Measurements from ENCODE around the gene TYSND1. TPM values are rescaled to one million over a fixed set of nuclear protein-coding genes. Genes with fewer than 3 reads are reported as not detected.

Gene TYSND1
- total and polyA plus RNA-seq, 3 donors from 2014 or later = 33.8 to 66.8 (median 45.4) TPM

DNA sequence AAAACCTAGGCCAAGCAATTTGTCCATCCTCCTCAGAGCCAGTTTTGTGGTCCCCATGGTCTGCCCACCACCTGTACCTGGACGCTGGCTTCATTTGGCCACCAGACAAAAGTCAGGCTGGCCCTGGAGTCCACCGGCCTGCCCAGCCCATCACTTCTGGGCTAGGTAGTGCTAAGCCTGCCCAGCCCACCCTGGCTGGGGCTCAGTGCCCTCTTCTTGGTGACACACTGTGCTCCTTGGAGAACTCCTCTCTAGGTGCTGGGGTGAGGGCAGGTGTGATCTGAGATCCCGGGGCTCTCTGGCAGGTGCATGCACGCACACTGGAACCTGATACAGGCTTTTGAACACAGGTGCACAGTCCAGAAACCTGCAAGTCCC lies 15.0 kb downstream of the TYSND1 start:
- Histone ChIP-seq H3K4me1 (peaks cover 6% of the 10 kb centered on the region), H3K36me3 (ENCODE audit: low read depth, missing control alignments) (no peaks in the 10 kb centered on the region), H3K9me3 (no peaks in the 10 kb centered on the region), H3K27me3 (no peaks in the 10 kb centered on the region), H3K27ac (no peak overlapping the region), H3K4me3 (no peak overlapping the region)
- intact Hi-C loops (cut with DNase I; ENCODE audit: low total_unique reads) = no loop called here
- no peak for TF ChIP-seq POLR2A (IDR thresholded peaks at IDR 0.05)
- DNase-seq = no peak
- 80 to 93% methylated on average over 1 to 4 of the region's 4 CpGs for WGBS, 2 donors

DNA sequence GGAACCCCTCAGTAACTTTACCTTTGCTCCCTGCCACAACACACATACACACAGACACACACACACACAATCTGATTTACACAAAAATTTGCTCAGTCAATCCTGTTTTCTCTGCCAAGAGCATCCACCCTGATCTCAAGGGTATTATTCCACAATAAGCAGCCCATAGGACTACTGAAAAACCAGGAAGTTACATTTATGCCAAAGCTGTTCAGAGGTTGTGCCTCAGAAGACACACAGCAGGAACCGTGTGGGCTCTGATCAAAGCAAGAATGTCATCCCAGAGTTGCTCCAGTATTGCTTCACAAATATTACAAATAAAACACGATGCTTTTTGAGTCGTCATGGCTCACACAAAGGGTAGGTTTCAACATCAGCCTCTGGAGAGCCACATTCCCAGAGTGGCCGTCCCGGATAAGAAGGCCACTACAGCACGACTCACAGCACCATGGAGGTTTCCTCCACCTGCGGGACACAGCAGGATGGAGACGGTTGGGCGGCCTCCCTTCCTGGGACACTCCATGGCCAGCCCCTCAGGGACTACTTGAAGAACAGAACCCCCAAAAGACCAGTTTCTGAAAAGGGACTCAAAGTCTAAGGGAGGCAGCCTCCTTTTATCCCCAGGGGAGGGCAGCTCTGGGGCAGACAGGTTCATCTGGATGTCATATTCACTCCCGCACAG lies 15.5 kb downstream of the TYSND1 start:
- Histone ChIP-seq H3K27me3 (no peaks in the 10 kb centered on the region), H3K4me3 (no peak overlapping the region), H3K4me1 (peaks cover 6% of the 10 kb centered on the region), H3K9me3 (no peaks in the 10 kb centered on the region), H3K36me3 (ENCODE audit: low read depth, missing control alignments) (no peaks in the 10 kb centered on the region), H3K27ac (no peak overlapping the region)
- intact Hi-C loops (cut with DNase I; ENCODE audit: low total_unique reads) = no loop called here
- DNase-seq = no peak
- TF ChIP-seq, protein P1, sequence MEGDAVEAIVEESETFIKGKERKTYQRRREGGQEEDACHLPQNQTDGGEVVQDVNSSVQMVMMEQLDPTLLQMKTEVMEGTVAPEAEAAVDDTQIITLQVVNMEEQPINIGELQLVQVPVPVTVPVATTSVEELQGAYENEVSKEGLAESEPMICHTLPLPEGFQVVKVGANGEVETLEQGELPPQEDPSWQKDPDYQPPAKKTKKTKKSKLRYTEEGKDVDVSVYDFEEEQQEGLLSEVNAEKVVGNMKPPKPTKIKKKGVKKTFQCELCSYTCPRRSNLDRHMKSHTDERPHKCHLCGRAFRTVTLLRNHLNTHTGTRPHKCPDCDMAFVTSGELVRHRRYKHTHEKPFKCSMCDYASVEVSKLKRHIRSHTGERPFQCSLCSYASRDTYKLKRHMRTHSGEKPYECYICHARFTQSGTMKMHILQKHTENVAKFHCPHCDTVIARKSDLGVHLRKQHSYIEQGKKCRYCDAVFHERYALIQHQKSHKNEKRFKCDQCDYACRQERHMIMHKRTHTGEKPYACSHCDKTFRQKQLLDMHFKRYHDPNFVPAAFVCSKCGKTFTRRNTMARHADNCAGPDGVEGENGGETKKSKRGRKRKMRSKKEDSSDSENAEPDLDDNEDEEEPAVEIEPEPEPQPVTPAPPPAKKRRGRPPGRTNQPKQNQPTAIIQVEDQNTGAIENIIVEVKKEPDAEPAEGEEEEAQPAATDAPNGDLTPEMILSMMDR (IDR thresholded peaks at IDR 0.05) = no peak
- TF ChIP-seq POLR2A (IDR thresholded peaks at IDR 0.05) = no peak
- WGBS, 2 donors = 66 to 90% methylated on average over 10 of the region's 10 CpGs

DNA sequence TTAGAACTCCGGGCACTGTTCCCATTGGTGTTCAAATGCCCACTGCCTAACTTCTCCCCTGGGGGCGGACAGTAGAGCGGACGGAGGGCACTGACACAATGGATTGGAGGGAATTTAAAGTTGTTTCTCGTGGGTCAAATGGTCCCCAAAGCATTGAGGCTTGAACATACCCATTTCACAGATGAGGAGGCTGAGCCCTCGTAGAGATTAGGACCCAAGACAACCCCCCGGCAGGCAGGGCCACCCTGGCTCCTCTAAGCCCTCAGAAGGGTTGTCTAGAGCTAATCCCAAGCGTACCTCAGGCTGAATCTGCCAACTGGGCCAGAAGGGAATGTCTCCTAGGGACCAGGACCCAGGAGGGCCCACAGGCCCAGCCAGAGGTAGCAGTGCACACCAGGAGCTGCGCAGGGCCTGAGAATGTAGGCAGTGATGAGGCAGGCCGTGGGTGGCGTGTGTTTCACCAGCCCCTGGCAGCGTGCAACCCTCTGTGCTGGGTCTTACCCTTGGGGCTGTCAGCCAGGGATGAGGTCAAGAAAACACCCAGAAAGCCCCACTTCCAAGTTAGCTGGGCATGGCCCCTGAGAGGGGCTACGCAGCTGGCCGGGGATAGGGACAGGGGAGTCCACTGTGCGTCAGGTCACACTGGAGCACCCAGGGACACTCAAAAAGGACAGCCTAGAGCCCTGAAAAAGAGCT lies 19.7 kb downstream of the TYSND1 start:
- Histone ChIP-seq H3K4me3 (no peak overlapping the region), H3K27ac (no peak overlapping the region), H3K4me1 (peaks cover under 1% of the 10 kb centered on the region), H3K9me3 (no peaks in the 10 kb centered on the region), H3K27me3 (no peaks in the 10 kb centered on the region), H3K36me3 (ENCODE audit: low read depth, missing control alignments) (no peaks in the 10 kb centered on the region)
- WGBS, 2 donors = 94 to 97% methylated on average over 5 to 15 of the region's 15 CpGs
- intact Hi-C loops (cut with DNase I; ENCODE audit: low total_unique reads) = no loop called here
- TF ChIP-seq, protein P1 (IDR thresholded peaks at IDR 0.05) = no peak
- DNase-seq = no peak

DNA sequence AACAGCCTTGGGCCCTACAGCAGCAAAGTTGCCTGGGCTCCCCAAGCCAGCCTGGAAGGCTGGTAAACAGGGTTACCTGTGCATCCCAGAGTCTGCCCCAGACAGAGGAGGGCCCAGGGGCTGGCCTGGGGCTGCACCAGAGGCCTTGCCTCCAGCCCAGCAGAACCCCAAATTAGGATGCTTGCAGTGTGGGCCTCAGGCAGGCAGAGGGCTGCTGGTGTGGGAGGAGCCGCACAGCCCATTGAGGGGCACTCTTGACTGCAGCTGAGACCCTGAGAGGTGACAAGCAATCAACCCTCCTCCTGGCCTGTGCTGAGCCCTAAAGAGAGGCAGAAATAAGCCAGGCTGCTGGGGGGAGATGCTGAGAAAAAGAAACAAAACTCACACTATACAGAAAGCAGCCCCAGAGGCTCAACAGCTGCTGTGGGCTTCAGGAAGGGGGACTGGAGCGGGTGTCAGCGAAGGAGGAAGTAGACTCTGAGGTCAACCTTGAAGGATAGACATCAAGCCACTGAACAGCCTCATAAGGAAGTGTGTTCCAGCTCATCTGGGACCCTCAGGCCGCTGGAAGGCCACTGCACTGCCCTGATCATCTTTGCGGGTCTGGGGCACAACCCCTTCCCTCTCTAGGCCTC lies 20.5 kb downstream of the TYSND1 start:
- Histone ChIP-seq H3K9me3 (no peaks in the 10 kb centered on the region), H3K4me1 (no peaks in the 10 kb centered on the region), H3K4me3 (no peak overlapping the region), H3K36me3 (ENCODE audit: low read depth, missing control alignments) (no peaks in the 10 kb centered on the region), H3K27ac (no peak overlapping the region), H3K27me3 (no peaks in the 10 kb centered on the region)
- intact Hi-C loops (cut with DNase I; ENCODE audit: low total_unique reads) = no loop called here
- no peak for TF ChIP-seq POLR2A (IDR thresholded peaks at IDR 0.05)
- TF ChIP-seq, protein P1 (IDR thresholded peaks at IDR 0.05) = no peak
- no peak for DNase-seq
- WGBS, 2 donors = 96 to 97% methylated on average over 5 of the region's 5 CpGs

DNA sequence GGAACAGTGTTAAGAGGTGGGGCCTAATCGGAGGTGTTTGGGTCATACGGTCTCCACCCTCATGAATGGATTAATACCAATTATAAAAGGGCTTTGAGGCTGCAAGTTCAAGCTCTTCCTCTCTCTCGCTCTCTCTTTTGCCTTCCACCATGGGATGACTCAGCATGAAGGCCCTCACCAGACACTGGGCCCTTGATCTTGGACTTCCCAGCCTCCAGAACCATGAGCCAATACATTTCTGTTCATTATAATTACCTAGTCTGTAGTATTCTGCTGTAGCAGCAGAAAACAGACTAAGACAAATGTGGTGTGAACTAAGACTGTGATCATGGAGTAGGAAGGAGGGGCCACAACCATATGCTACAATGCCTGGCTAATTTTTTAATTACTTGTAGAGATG lies 21.6 kb downstream of the TYSND1 start:
- Histone ChIP-seq H3K4me3 (no peak overlapping the region), H3K36me3 (ENCODE audit: low read depth, missing control alignments) (no peaks in the 10 kb centered on the region), H3K27ac (no peak overlapping the region), H3K9me3 (no peaks in the 10 kb centered on the region), H3K4me1 (no peaks in the 10 kb centered on the region), H3K27me3 (no peaks in the 10 kb centered on the region)
- intact Hi-C loops (cut with DNase I; ENCODE audit: low total_unique reads) = no loop called here
- no peak for DNase-seq
- no peak for TF ChIP-seq POLR2A (IDR thresholded peaks at IDR 0.05)
- TF ChIP-seq, protein P1 (IDR thresholded peaks at IDR 0.05) = no peak
- WGBS, 2 donors = 92 to 94% methylated on average over 3 of the region's 3 CpGs

Data from testis (tissue), 3 donors.